NCI-H1417 treated with DMSO at 0.1 percent for 48 hours (cell line): ENCODE measurements around the gene LRRC8C.
"Not testable (repeated sequence)": the region's sequence is repeated elsewhere in the genome, so short reads cannot be mapped to it uniquely, and the experiment has no call there.

Experiments
- DNase-seq: peaks from one replicate; lab custom pipeline; 2025; lab: John Stamatoyannopoulos, UW

Gene LRRC8C

GRCh38 chr1:89632657-89633247 lies at the start of gene LRRC8C:
LRRC8C (plus strand) TSS chr1:89633120; CDS start chr1:89686474, 53,354 bp downstream.
- DNase-seq: no peak

GRCh38 chr1:89584211-89584610 lies 48.7 kb upstream of the LRRC8C start:
- no peak for DNase-seq

DNA sequence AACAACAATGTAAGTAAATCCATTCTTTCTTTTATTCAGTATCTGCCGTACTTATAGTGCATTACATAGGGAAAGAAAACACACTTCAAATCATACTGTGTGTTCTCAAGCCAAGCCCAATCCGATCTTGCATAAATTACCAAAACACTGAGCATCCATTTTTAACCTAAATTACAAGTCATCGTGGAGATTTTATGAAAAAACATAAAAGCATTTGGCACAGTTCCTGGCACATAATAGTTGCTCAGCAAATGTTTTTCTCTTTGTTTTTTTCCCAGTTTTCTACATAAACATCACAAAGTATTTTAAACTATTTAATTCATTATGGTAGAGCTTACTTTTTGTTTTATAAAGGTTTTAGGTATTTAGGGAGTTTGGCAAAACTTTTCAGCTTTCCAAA lies 48.1 kb upstream of the LRRC8C start:
- DNase-seq: no peak

- no peak for DNase-seq
These were observed 45.2 kb upstream of the LRRC8C start for GRCh38 chr1:89587729-89588161.

DNA sequence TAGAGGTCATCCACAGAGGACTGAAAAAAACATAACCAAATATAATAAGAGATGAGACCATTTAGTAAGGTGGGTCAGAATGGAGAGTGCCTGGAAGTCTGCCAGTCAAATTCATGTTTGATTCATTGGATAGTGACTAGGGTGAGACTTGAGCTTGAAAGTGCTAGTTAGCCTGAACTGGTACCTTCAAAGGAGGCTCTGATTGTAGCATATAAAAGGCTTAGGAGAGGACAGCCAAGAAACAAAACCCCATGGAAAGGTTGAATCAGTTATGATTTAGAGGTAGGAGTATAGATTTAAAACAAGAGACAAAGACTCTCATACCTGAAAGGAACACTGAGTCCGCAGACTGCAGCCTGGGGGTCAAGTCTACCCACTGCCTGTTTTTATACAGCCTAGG lies 44.4 kb upstream of the LRRC8C start:
- DNase-seq: no peak

DNA sequence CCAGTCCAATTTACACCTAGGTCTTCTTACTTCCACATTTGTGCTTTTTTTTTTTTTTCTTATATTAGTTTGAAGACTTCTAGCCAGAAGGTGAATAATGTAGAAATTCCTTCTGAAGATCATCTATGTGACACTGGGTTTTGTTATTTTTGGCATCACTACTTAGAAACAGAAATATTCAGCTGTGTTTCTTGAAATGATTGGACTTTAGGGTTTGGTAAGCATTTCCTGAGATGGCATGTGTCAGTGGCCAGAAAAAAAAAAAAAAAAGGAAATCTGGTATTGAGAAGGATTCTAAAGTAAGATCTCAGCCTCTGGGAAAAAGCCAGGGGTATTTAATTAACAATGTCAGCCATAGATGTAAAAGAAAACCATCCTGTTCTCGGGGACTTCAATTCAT lies 43.4 kb upstream of the LRRC8C start:
- DNase-seq: no peak

- no peak for DNase-seq
These were observed 42.4 kb upstream of the LRRC8C start for GRCh38 chr1:89590341-89591080.

- not testable (repeated sequence) for DNase-seq
These were observed 40.0 kb upstream of the LRRC8C start for GRCh38 chr1:89592861-89593302.

GRCh38 chr1:89594096-89594740 lies 38.7 kb upstream of the LRRC8C start:
- no peak for DNase-seq

DNA sequence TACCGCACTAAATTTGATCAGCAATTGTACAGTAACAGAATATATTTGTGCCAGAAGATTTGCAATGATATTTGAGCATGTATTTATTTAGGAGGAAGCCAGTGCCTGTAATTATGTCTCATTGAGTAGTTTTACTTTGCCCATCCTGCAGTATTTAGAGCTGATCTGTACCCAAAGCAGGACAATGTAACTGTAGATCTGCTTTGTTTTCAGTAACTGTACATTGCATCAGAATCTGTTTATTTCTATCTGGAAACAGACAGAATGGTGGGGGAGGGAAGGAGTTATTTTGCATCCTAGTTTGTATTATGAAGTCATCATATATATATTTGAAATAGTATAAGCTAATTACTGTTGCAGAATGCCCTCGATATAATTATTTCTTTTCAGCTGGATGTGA lies 36.2 kb upstream of the LRRC8C start:
- DNase-seq: no peak

GRCh38 chr1:89598450-89599331 lies 34.2 kb upstream of the LRRC8C start:
- DNase-seq: no peak

DNA sequence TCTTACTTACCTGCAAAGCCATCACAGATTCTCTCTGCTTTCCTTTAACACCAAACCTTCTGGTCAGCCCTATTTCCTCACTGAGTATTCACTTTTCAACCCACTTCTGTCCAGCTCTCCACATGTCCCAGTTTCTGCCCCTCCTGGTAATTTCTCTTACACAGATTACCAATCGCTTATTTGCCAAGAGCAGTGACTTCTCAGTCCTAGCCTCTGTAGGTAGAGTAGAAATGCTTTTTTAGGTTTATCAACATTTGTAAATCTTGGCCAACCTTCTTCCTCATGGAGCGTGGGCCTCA lies 33.6 kb upstream of the LRRC8C start:
- DNase-seq: no peak

DNA sequence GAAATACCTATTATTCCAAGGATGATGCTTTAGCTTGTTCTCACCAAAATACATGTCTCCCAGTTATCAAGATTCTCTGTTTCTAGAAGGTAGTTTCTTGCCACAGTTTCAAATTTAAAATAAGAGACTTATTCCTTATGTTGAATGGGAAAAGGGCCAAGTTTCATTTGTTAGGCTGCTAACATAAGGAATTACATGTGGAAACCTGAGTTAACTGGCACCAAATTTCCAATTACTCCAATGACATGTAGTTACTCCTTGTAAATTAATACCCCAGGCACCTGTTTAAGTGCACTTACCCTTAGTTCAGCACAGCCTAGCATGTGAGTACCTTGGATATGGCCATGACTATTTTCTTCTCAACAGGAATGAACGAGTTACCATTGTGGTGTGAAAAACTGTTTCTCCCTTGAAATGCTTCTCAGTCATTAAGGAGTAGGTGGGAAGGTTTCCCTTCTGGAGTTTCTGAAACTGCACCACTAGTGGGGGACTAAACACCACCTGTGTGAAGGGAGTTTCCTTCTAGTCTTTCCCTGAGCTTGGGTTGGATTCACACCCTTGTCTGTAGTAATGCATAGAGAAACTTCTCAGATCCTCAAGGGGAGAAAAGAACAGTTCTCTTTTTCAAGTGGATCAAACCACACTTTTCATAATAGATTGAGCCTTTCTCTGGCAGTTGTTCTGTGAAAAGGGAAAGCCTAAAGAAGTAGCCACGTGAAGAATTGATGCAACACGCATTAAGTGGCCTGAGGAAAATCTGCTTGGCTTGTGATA lies 32.3 kb upstream of the LRRC8C start:
- no peak for DNase-seq

- no peak for DNase-seq
These were observed 30.0 kb upstream of the LRRC8C start for GRCh38 chr1:89602871-89603404.

DNA sequence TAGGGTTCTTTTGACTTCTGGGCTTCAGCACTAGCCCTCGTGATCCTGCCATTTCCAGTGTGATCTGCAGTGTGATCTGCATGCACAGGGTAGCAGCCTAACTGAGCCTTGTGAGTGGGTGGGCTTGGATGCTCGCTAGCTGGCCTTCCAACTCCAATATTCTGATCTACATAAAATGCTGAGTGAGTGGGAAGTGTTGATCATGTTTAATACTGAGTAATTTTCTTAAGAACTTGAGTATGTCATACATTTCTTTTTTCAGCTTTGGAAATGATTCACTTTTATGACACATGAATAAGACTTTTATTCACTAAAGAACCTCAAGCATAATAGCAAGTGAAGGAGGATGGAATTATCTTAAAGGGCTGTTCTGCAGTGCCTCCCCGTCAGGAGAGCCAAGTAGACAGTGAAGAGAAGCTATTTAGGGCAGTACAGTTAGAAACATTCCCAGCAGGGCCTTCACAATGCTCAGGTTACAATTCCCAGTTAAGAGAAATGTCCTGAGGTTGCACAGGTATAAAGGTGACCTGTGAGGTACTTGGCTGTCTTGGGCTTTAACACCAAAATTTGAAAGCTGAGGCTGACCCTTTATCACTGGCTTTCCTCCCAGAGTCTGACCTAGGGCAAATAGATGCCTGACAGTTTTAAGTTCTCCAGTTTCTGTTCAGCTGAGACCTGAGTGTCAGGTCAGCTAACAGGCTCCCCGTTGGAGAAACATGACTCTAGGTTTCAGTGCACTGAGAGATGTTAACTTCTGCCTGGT lies 29.1 kb upstream of the LRRC8C start:
- DNase-seq: no peak

GRCh38 chr1:89604414-89604735 lies 28.5 kb upstream of the LRRC8C start:
- no peak for DNase-seq

- DNase-seq: no peak
These were observed 27.2 kb upstream of the LRRC8C start for GRCh38 chr1:89605692-89606091.

- no peak for DNase-seq
These were observed 26.5 kb upstream of the LRRC8C start for GRCh38 chr1:89606227-89606980.

DNA sequence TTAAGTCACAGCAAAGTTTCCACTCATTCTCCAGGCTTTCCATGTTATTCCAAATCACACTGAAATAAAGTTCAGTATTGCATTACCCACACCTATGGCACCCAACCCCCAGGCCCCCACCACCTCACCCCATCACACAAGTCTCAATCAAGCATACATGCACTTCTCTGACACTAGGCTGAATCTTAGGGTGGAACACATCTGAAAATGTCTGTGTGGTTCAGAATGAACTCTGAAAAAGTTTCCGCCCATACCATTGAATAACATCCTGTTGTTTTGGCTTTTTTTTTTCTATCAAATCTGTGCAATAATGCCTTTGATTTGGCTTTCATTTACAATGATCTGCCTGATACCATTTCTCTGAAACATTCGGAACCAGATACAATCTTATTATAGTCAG lies 25.8 kb upstream of the LRRC8C start:
- no peak for DNase-seq
